Natural killer cell (primary cell): ENCODE data around the gene SDCBP2. TPM values are rescaled to one million over a fixed set of nuclear protein-coding genes. Genes with fewer than 3 reads are reported as not detected.

ENCODE experiments used
- ATAC-seq, 3 donors: fragments of 150-1000 bp in 2 of 3; fragments of 200-7000 bp in 1 of 3; cut with Tn5 transposase; 1 replicate in 1 of 3; 2 replicates in 2 of 3; pipeline ENCODE4 v1.10.0; 2021; ENCODE audit warnings: mild to moderate bottlenecking in 2 of 3, moderate library complexity in 2 of 3
- DNase-seq, 2 donors: peaks; one replicate each; pipeline versions ENCODE4 v3.0.0 to v3.0.0-alpha.2; 2013 to 2021; ENCODE audit warnings: mixed read lengths in 1 of 2
- H3K27ac ChIP-seq: one replicate; pipeline ENCODE4 v1.5.1; 2013; ENCODE audit warnings: mild to moderate bottlenecking, low read length
- H3K27me3 ChIP-seq: one replicate; pipeline ENCODE4 v1.6.1; 2013; ENCODE audit warnings: low read length; ENCODE audit not compliant: control insufficient read depth, insufficient read depth
- H3K36me3 ChIP-seq: one replicate; pipeline ENCODE4 v1.6.1; 2013; ENCODE audit warnings: low read length; ENCODE audit not compliant: control insufficient read depth, insufficient read depth
- H3K4me1 ChIP-seq: one replicate; pipeline ENCODE4 v1.6.1; 2013; ENCODE audit warnings: low read length; ENCODE audit not compliant: control insufficient read depth, insufficient read depth
- H3K4me3 ChIP-seq: one replicate; pipeline ENCODE4 v1.5.1; 2013; ENCODE audit warnings: low read length
- H3K9me3 ChIP-seq: one replicate; pipeline ENCODE4 v1.6.1; 2013; ENCODE audit warnings: low read length; ENCODE audit not compliant: control insufficient read depth, insufficient read depth
- H3K27ac Mint-ChIP-seq, 2 donors: one replicate each; pipeline ENCODE4 v1.8.0; 2022; ENCODE audit warnings: mild to moderate bottlenecking in 2 of 2, mixed read lengths in 2 of 2, moderate library complexity in 1 of 2
- H3K27me3 Mint-ChIP-seq, 2 donors: one replicate each; pipeline ENCODE4 v1.8.0; 2022; ENCODE audit warnings: low read depth in 2 of 2, mixed read lengths in 2 of 2
- H3K36me3 Mint-ChIP-seq: one replicate; pipeline ENCODE4 v1.8.0; 2022; ENCODE audit warnings: mixed read lengths
- H3K4me1 Mint-ChIP-seq, 2 donors: one replicate each; pipeline ENCODE4 v1.8.0; 2022; ENCODE audit warnings: mixed read lengths in 2 of 2
- H3K4me3 Mint-ChIP-seq: one replicate; pipeline ENCODE4 v1.8.0; 2022; ENCODE audit warnings: mild to moderate bottlenecking, moderate library complexity, mixed read lengths
- H3K9me3 Mint-ChIP-seq, 2 donors: one replicate each; pipeline ENCODE4 v1.8.0; 2022; ENCODE audit warnings: mixed read lengths in 2 of 2
- CTCF ChIP-seq: fragments of 200-600 bp; IDR thresholded peaks from one replicate; pipeline ENCODE4 v1.8.0; 2022; ENCODE audit warnings: antibody characterized with exemption
- WGBS: methylation state at CpG from one replicate; pipeline ENCODE4 v1.1.7; 2013; ENCODE audit warnings: missing lambda C conversion rate; ENCODE audit not compliant: insufficient coverage; 5-methylcytosine and 5-hydroxymethylcytosine counted together
- intact Hi-C: fragments of 100-400 bp; cut with micrococcal nuclease; formaldehyde crosslinking; loops from one replicate; pipeline ENCODE4 v1.14.2; 2022
- total RNA-seq, 4 donors: library from RNA; stranded (reverse); fragments of 120-200 nt in 1 of 4; gene quantifications; one replicate each; pipeline versions ENCODE4 v1.2.3 to v1.2.4, GENCODE V29; 2013 to 2022

The SDCBP2 gene
- total RNA-seq, 3 donors from 2014 or later (not counting 1 experiment from before 2014, with no cell fraction given) = 2.0 to 2.7 (median 2.6) TPM

GRCh38 chr20:1295276-1295930, 33.5 kb downstream of the SDCBP2 start:
- TF ChIP-seq CTCF = no peak
- Histone ChIP-seq H3K27ac (no peak overlapping the region), H3K27me3 (no peaks in the 10 kb centered on the region), H3K4me1 (peaks cover 3% of the 10 kb centered on the region), H3K4me3 (no peak overlapping the region), H3K9me3 (no peaks in the 10 kb centered on the region), H3K36me3 (no peaks in the 10 kb centered on the region)
- WGBS = 92% methylated on average over 20 of the region's 20 CpGs
- ATAC-seq = no peak
- Mint-ChIP-seq H3K36me3 (no peaks in the 10 kb centered on the region), H3K27ac (no peak overlapping the region), H3K4me1 (no peaks in the 10 kb centered on the region), H3K27me3 (no peaks in the 10 kb centered on the region), H3K4me3 (no peak overlapping the region), H3K9me3 (no peaks in the 10 kb centered on the region)
- intact Hi-C loops = no loop called here
- no peak for DNase-seq

GRCh38 chr20:1294497-1294896, 34.4 kb downstream of the SDCBP2 start:
- Mint-ChIP-seq H3K9me3 (no peaks in the 10 kb centered on the region), H3K4me1 (no peaks in the 10 kb centered on the region), H3K27me3 (no peaks in the 10 kb centered on the region), H3K27ac (no peak overlapping the region), H3K4me3 (no peak overlapping the region), H3K36me3 (no peaks in the 10 kb centered on the region)
- no peak for DNase-seq
- Histone ChIP-seq H3K36me3 (no peaks in the 10 kb centered on the region), H3K27me3 (no peaks in the 10 kb centered on the region), H3K4me1 (no peaks in the 10 kb centered on the region), H3K9me3 (no peaks in the 10 kb centered on the region), H3K4me3 (no peak overlapping the region), H3K27ac (no peak overlapping the region)
- TF ChIP-seq CTCF = no peak
- no peak for ATAC-seq
- intact Hi-C loops = no loop called here
- 94% methylated on average over 8 of the region's 8 CpGs for whole genome bisulfite sequencing

GRCh38 chr20:1293641-1294379, 35.1 kb downstream of the SDCBP2 start:
- no peaks in the 10 kb centered on the region for H3K36me3 ChIP-seq
- no peaks in the 10 kb centered on the region for H3K4me1 ChIP-seq
- H3K27ac Mint-ChIP-seq = no peak overlapping the region
- no peak overlapping the region for H3K4me3 Mint-ChIP-seq
- H3K4me1 Mint-ChIP-seq = no peaks in the 10 kb centered on the region
- H3K9me3 ChIP-seq = no peaks in the 10 kb centered on the region
- no peaks in the 10 kb centered on the region for H3K27me3 Mint-ChIP-seq
- no peaks in the 10 kb centered on the region for H3K36me3 Mint-ChIP-seq
- ATAC-seq = no peak
- WGBS = 89% methylated on average over 5 of the region's 6 CpGs
- no peaks in the 10 kb centered on the region for H3K27me3 ChIP-seq
- no peak for DNase-seq
- intact Hi-C loops = no loop called here
- H3K9me3 Mint-ChIP-seq = no peaks in the 10 kb centered on the region
- no peak for TF ChIP-seq CTCF
- H3K4me3 ChIP-seq = no peak overlapping the region
- no peak overlapping the region for H3K27ac ChIP-seq
